ENCODE results near the gene ZNF248.
A peak's percentile ranks its signal among the peaks of the same experiment; 100 is the strongest.
"Not testable (repeated sequence)": the region's sequence is repeated elsewhere in the genome, so short reads cannot be mapped to it uniquely, and the experiment has no call there.

The ZNF248 gene

DNA sequence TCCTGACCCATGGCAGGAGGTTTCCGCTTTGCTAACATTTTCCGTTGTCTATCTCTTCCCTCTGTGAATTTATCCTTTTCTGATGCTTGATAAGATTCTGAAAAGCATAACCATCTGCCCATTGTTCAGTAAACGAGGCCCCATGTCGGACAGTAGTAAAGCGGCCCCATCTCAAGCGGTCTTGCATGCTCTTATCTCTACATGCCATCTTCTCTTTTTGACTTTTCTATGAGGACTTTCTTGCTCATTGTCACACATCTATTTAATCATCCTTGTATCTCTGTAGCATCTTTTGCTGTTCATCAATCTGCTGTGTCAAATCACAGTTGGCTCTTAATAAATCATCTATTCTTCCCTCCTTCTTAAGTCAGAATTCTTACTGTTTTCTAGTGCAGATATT is 37.6 kb downstream of the ZNF248 start:
- no peak for DNase-seq

DNA sequence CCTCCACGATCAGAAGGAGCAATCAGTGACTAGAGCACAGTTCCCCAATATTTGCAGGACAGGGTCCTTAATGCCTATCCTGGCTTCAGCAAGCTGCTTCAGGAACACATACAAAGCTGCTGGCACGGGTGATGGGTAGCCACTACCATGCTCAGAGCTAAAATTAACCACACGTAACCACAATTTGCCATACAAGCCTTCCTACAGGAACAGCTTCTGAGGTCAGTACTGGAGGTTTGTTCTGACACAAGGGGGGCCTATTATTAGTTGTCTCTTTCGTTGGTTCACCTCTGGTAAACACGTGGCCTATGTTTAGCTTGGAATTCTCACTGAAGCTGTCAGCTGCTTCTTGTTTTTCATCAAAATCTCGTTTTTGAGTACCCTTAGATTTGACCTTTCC is 41.1 kb downstream of the ZNF248 start:
- DNase-seq: no peak

DNA sequence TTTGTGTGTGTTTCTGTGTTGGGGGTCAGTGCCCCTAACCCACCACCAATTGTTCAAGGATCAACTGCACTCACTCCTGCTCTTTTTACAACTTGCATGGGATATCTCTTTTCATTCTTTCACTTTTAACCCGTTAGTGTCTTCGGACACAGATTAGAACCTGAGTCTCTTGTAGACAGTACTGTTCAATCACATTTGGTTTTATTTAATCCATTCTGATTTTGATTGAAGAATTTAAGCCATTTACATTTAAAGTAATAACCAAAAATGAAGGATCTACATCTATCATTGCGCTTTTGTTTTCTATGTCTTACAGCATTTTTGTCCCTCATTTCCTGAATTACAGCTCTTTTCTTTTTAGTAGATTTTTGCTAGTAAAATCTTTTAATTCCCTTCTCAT is 43.6 kb downstream of the ZNF248 start:
- no peak for DNase-seq

DNA sequence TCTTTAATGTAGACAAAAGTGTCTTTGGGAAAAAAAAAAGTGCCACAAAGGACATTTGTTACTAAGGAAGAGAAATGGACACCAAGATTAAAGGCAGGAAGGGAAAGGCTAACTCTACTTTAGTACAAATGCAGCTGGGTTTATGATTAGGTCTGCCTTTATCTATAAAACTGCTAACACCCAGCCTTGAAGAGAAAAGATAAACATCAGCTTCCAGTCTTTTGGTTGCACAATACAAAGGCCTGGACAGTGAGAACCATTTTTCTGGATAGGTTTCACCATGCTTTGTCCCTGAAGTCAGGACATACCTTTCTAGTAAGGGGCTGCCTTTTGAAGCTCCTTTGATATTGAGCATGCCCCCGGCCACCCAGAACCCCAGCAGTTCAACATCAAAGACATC is 45.1 kb downstream of the ZNF248 start:
- no peak for DNase-seq

DNA sequence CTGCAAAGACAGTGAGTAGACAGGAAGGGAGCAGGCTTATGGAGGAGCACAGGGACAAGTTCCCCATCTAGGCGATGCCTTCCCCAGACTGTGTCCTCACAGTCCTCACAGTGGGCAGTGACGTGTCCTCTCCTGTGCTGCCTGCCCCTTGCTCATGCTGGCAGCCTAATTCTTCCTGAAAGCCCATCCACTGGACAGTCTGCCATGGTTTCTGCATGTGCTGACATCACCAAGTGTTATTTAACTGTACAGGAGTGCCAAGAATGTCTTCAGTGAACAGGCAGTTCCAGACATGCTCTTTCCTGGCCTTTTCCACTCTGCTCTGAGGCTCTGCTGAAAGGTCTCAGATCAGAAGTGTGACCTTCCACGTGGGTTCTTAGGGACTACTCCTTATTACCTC is 54.1 kb downstream of the ZNF248 start:
- DNase-seq: no peak

DNA sequence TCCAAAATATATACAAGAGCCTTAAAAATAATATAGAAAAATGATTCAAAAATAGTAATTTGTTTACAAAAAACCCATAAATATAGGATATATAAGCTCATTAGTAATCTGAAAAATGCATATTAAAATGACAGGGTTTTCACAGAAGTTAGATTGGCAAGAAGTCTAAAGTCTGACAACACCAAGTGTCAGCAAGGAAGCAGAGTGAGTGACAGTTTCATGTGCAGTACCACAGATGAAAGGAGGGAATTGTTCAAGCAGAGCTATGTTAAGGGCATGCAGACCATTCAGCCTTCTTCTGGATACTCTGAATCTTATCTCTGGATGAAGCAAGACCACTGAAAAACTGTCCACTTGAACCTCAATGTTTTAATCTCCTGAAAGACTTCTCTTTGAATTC is 55.9 kb downstream of the ZNF248 start:
- no peak for DNase-seq

DNA sequence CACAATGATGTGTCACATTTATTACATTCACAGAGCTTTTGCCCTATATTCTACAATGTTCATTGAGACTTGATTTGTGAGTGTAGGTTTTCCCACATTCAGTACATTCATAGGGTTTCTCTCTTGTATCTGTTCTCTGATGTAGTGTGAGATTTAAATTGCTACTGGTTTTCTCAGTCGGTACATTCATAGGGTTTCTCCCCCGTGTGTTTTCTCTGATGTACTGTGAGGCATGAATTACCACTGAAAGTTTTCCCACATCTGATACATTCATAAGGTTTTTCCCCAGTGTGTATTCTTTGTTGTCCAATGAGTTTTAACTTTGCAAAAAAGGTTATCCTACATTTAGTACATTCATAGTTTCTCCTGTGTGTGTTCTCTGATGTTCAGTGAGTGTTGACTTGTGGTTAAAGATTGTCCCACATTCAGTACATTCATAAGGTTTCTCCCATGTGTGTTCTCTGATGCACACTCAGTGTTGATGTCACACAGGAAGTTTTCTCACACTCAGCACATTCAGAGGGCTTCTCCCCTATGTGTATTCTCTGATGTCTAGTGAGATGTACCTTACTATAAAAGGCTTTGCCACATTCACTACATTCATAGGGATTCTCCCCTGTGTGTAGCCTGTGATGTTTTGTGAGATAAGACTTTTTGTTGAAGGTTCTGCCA is 63.0 kb downstream of the ZNF248 start:
- no peak for DNase-seq

DNA sequence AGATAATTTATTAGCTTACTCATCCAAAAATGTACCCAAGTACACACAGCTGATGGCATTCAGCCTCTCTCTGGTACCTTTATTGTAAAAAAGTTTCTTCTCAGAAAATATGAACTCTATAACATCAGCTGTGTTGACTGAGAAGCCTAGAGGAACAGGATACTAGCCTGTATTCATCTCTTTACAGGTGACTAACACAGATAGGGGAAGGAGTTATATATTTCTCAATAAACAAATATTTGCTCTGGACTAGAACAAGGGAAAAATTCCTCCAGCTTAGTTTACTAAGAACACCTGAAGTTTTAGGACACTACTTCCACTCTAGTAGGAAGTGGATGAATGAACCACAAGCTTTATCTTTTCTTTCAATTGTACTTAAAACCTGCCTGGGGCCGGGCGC is 67.8 kb downstream of the ZNF248 start:
- no peak for DNase-seq

DNA sequence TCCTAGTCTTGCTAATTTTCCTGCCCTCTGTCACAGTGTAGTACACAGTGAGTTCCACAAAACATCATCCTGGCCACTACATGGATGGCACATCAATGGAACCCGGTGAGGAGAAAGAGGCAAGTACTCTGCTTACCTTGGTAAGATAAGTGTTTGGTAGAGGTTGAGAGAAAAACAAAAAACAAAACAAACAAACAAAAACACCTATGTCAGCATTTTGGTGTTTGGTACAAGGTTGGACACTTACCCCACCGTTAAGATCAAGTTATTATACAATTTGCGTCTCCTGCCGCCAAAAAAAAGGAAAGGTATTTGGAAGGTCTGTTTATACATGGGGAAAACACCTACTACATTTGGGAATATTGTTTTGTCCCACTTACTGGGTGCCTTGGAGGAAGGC is 72.7 kb downstream of the ZNF248 start:
- no peak for DNase-seq

DNA sequence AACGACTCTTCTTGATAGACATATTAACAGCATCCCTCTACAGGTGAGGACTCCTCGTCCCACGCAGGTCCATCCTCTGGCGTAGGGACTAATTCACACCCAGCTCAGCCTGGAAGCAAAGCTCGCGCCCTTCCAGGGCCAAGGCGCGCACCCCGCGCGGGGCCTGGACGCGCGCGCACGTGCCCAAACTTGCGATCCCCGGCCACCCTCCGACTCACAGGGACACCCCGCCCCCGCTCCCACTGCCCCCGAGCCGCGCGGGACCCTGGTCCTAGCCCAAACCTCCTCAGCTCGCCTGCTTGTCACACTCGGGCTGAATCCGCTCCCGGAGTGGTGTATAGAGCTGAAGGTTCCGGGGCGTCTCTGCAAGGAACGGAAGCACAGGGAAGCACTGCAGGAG is 76.9 kb downstream of the ZNF248 start:
- no peak for DNase-seq

DNA sequence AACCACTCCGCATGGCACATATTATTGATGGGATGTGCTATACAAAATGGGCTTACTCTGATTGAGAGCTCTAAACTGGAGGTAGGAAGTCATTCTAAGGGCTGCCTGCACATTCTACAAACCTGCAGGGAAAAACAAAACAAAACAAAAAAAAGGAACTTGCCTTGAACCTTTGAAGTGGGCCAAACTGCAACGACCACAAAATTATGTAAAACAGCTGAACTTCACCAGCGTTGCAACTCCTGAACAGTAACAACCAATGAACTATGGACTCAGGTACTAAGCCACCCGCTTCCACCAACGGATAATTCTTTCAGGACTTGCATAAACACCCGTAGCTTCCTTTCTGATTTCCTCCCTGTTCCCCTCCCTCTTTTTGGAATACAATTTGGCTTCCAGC is 80.4 kb downstream of the ZNF248 start:
- DNase-seq: no peak

DNA sequence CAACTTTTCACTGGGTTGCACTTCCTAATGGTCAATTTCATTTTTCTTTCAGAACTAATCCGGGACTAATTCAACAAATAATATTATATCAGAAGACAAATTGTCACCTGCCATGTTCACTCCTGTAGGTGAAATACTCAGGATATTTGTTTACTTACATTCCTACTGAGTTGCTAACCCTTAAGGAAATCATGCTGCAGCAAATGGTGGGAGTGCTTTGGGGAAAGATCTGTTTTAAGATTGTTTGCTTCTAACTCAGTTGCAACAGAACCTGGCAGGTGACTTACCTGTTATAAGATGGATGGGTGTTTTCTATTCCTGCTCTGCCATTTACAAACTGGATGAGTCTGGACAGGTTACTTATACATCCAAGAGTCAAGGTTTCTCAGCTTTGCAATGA is 81.8 kb downstream of the ZNF248 start:
- DNase-seq: no peak

DNA sequence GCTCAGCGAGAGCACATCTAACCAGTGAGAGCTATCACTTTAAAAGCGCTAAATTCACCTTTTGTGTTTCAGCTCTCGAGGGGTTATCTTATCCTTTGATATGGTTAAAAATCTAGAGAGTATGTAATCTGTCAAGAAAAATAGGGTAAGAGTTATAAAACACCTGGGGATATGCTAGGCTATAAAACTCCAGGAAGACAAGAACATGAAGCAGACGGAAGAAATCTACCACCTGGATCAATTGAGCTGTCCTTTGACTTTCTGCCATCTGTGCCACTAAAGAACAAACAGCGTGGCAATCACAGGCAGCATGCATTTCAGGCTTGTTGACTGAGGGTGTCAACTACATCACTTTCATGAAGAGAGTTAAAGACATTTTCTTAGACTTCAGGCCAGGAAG is 83.1 kb downstream of the ZNF248 start:
- no peak for DNase-seq

DNA sequence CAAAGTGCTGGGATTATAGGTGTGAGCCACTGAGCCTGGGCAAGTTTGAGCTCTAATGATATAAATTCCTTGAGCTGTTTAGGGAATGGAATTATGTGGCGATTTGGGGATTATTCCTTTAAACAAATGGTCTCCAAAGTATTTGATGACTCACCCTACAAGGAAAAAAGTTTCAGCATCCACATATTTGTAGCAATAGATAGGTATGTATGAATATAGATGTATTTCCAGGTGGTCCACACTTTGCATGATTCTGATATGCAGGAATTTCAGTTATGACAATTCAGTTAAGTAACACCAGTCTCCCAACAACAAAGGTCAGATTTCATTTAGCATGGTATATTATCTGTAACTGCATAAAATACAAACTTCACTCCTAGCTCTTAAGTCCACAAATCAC is 92.2 kb downstream of the ZNF248 start:
- DNase-seq: no peak

DNA sequence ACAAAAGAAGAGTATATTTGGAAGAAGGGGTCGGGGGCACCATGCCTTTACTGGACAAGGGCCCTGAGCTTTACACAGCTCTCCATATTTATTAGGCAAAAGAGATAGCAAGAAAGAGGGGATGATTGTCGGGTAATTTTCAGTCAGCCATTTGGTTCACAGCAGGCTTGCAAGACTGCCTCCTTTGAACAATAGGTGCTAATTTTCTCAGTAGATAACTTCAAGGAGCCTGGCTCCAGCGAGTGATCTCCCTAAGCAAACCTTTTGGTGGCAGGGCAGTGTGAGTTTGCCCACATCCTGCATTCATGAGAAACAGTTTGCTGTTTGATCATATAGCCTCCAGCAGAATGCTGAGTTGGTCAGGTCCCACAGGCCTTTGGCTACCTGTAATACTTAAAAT is 94.3 kb downstream of the ZNF248 start:
- no peak for DNase-seq

DNA sequence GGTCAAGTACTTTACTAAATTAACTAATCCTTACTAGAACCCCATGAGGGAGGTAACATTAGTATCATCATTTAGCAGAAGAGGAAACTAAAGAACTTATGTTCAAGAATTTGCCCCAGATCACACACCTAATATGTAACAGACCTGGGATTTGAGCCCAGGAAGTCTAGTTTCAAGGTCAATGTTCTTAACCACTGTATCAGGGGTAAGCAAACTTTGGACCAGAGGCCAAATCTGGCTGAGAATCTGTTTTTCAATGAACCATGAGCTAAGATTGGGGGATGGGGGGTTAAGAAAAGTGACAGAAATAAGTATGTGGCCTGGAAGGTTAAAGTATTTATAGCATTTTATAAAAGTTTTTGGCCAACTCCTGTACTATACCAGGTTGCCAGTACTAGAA is 95.1 kb downstream of the ZNF248 start:
- no peak for DNase-seq

DNA sequence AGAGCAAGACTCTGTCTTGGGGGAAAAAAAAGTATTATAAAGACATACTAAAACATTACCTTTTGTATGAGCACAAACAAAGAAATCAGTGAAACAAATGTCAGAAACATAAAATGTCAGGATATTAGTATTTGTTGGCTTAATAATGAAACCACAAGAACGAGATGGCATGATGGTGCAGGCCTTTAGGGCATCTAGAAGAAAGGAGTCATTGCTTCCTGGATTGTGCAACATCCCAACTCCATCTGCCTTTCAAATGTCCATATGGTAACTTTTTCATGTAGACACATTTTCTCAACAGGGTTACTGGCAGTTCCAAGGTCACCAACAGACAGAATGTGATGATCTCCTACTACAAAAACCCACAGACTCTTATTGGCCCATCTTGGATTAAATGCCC is 96.6 kb downstream of the ZNF248 start:
- DNase-seq: no peak

DNA sequence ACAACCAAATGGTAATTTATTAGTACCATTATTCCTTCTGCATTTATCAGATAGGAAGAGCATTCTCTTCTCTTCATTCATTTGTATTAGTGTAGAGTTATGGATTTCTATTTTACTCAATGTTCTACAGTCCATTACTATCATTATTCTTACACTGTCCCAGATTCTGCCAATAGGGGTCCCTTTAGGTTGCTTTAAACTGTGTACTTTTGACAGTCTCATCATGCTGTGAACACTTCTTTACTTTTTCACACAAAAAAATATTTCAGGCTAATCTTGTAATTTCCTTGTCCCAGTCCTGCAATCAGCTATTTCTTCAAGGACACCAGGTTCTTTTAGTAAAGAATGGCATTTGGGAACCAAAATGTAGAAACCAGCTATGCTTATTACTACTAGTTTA is 99.3 kb downstream of the ZNF248 start:
- DNase-seq: no peak

DNA sequence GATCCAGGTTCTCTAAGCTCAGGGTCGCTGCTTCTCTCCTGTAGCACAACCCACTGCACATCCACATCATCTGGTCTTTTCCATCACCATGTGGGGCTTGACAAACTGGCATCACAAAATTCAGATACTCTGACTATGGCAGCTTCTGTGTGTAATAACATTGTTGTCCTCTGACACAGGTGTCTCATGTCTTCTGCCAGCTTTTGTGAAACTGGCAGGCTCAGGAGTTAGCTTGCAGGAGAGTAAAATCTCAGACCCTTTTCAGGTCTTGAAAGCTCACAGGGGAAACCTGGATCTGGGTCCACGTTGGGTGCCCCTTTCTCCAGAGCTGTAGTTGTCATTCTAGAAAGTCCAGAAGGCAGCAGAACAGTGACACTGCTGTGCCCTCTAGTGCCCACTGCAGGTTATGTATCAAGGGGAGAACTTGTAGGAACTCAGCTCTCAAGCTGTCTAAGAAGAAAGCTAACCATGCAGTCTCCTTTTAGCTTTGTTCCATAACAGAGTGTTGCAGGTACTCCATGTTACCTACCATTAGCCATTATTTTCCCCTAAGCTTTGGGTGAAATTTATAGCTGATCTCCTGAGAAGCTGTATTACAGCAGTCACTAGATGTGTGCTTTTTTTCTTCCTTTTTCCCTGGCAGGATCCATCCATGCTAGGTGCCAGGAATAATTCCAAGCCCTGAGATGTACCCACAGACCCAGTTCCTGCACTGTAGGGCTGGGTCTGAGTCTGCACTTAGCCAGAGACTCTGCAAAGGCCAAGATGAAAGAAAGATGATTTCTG is 102.7 kb downstream of the ZNF248 start:
- DNase-seq: peak; percentile 10

DNA sequence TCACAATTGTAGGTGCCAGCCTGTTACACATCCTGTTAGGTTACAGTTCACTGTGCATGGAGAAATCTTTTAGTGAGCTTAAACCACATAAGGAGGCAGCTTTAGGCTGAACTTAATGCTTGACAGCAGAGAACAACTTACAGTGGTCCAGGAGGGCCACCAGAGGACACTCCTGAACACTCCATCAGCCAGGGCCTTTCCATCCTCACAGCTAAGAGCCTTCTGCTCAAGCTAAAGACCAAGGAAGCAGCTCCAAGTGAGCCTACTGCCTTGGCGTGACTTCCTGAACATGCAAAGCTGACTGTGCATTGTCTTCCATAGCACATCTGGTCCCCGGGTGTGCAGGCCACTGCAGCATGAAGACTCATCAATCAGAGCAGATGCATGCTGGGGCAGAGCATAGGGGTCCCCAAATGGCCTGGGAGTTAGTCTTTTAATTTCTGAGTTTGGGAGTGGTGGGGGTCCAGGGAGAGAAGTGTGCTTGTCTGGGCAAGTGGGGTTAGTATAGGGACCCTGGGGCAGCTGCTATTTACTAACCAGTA is 105.0 kb downstream of the ZNF248 start:
- no peak for DNase-seq

DNA sequence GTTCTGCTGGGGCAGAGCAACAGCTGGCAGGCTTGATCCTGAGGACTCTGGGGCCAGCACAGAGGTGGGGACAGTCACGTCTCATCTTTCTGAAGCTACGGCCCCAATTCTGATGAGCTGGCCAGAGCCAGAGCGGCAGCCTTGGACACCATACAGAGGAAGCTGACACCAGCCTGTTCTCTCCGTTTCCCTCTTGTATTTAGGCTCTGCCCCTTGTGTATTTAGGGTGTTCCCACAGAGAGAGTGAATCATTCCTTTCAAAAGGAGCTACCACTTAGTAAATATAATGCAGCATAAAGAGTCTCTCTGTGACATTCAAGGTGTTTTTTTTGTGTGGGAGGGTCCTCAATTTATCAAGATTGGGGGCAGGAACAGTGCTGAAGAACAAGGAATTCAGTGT is 109.2 kb downstream of the ZNF248 start:
- DNase-seq: no peak

DNA sequence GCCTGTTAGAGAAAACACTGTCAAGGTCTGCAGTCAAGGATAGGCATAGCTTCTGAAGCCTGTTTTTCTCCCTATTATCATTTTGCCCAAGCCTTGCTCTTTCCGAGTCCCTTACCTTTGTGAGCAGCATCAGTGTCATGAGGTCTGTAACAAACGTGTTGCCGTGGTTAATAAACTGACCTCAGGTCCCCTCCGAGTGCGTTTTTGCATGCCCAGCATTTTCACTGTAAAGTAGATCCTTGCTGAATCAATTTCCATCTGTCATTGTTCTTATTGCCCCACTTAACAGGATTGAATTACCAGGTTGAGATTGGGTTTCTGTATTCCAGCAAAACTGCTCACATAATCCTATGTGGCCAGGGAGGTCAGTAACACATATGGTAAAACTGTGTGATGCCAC is 110.3 kb downstream of the ZNF248 start:
- DNase-seq: no peak

DNA sequence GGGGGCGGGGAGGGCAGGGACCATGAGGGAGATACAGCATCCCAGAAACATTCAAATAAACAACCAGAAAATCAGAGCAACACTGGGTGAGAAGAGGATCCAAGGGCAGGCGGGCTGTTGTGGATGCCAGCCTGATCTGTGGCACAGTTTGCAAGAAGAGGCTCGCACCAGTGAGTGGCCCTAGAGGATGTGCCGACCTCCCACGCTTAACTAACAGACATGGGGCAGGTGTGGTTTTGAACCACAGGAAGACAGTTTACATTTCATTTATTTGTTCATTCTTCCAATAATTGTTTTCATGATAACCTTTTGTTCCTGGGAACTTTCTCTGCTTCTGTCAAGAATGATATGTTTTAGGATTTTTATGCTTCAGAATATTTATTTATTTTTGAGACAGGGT is 115.6 kb downstream of the ZNF248 start:
- no peak for DNase-seq

DNA sequence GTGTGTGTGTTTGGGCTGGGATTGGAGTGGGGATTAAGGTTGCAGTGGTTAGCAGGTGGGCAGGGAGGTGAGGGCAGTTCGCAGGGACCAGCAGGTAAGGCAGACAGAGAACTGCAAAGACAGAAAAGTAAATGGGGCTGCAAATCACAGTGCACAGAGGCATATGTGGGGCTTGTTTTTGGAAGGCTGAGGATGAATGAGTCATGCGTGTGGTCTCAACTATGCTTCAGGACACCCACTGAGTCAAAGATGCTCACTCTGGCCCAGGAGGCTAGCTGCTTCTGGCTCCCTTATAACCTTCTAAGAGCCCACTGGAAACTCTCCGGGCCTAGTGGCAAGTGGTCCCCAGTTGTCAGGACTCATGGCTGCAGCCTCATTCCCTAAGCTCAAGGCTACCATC is 118.2 kb downstream of the ZNF248 start:
- DNase-seq: no peak

DNA sequence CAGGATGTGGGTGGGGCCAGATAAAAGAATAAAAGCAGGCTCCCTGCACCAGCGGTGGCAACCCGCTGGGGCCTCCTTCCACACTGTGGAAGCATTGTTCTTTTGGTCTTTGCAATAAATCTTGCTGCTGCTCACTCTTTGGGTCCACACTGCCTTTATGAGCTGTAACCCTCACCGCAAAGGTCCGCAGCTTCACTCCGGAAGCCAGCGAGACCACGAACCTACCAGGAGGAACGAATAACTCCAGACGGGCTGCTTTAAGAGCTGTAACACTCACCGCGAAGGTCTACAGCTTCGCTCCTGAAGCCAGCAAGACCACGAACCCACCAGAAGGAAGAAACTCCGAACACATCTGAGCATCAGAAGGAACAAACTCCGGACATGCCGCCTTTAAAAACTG is 119.2 kb downstream of the ZNF248 start:
- not testable (repeated sequence) for DNase-seq
